HG03575 (cell line): ENCODE data around the gene PPM1E.

Experiments used
- ATAC-seq: cut with Tn5 transposase; IDR thresholded peaks from one replicate; pipeline ENCODE4 v1.9.1; 2021; ENCODE audit not compliant: unreplicated experiment, insufficient number of reproducible peaks, low FRiP score; ENCODE audit errors: extremely low read depth

Gene PPM1E

DNA sequence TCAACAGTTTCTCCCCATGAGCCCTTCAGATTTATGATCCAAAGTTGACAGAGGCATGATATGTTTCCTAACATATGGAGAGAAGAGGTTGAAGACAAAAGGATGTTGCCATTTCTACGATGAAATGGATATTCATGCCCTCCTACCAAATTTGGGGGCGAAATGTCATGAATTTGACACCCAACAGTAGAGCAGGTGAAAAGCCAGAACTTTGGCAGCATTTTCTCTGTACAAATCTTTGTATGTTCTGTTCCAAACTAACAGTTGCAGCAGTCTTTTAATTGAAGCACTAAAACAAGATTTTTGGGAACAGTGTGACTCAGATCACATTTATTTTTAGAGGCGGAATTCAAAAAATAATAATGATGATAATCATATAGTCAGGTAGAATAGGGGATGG is 220.9 kb downstream of the PPM1E start:
- ATAC-seq: no peak

DNA sequence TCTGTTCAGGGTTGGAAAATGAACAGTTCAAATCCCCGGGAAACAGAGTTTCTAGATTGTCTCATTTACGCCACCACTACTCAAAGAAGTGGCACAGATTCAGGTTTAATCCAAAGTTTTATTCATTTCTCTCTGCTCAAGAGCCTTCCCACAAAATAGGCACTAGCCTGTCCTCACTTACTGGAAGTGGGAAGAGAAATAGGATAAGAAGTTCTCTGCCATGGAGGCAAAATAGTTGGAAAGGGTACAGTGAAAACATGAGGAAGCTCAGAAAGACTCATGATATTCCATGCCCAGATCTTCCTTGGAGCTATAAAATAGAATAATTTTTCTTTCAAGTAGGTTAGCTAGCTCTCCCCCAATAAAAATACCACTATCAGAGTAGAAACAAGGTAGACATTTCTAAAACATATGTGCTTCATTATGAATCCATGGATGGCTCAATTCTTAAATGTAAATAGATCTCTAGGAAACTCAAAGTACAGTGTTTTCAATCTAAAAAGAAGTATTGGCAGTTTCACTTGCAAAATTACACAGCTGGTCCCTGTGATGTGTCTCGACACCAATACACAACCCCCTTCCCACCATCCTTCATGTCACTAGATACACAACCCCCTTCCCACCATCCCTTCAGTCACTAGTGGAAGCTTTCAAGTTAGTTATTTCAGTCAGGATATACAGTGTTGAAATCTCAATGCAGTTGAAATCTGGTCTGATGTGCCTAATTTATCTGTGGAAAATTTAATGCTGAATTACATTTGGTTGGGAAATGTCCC is 225.2 kb downstream of the PPM1E start:
- ATAC-seq: no peak

DNA sequence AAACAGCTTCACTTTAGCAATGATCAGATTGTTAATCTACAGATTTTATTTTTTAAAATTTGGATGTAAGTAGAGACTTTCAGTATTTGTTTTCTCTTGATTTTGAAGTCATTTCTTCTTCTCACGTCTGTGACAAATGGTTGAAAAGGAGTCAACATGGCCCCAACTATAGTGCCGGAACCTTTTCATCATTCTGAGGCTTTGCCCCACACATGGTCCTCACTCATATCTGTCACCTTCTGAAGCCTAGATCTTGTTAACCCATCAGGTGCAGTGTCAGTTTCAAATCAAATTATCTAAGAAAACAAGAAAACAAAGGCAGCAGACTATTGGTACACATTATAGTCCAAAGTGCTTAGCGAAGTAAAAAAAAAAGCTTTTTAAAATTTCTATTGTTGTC is 227.0 kb downstream of the PPM1E start:
- no peak for ATAC-seq

DNA sequence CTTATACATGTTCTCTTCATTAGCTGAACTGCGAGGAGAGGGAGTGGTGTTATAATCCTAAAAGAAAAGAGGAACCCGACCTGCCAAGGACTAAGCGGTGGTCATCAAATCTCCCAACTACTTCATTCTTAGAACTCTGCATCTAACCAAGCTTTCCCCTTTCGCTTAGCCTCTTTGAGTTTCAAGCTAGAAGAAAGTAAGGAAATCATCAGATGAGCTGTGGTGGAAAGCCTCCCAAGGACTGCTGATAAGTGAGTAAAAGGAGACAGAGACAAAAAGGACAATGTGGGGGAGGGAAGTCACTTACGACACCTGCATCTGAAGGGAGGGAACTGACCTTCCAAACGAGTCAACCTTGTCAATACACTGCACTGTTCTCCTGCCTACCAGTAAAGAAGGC is 229.7 kb downstream of the PPM1E start:
- no peak for ATAC-seq

DNA sequence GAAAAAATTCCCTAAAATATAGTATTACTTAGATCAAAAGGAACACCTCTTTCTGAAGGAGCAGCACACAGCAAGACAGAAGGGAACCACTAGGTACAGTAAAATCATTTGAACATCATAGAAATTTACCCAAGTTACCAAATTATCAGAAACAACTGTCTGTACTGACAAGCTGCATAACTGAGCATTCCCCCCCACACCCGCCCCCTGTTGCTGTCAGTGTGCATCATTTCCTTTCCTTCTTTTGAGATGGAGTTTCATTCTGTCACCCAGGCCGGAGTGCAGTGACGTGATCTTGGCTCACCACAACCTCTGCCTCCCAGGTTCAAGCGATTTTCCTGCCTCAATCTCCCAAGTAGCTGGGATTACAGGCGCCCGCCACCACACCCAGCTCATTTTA is 230.3 kb downstream of the PPM1E start:
- ATAC-seq: no peak

DNA sequence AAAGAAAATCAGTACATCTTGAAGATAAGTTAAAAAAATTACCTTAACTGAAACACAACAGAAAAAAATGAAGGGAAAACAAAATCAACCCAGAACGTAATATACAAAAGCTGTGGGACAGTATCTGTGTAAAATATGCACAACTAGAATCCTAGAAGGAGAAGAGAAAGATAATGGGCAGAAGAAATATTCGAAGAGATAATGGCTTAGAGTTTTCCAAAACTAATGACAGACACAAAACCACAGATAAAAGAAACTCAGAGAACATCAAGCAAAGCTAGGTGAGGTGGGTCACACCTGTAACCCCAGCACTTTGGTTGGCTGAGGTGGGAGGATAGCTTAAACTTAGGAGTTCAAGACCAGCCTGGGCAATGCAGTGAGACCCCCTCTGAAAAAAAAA is 234.0 kb downstream of the PPM1E start:
- no peak for ATAC-seq

DNA sequence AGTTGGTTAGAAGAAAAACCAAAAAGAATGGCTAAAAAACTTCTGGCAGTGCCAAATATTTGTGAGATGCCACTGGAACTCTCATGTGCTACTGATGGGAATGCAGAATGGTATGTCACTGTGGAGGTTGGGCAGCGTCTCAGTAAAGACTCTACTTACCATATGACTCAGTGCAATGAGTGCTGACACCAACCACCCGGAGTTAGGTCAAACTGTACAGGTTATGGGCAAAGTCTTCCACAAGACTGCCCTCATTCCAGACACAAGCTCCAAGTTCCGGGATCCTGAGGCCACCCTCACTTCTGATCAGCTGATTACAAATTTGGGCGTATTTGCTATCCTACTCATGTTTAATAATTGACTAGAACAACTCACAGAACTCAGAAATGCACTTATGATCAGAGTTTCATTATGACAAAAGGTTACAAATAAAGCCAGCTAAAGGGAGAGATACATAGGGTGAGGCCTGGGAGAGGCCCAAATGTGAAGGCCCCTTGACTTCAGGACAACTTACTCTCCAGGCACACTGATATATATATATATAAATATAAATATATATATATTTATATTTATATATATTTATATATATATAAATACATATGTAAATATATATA is 236.2 kb downstream of the PPM1E start:
- no peak for ATAC-seq

DNA sequence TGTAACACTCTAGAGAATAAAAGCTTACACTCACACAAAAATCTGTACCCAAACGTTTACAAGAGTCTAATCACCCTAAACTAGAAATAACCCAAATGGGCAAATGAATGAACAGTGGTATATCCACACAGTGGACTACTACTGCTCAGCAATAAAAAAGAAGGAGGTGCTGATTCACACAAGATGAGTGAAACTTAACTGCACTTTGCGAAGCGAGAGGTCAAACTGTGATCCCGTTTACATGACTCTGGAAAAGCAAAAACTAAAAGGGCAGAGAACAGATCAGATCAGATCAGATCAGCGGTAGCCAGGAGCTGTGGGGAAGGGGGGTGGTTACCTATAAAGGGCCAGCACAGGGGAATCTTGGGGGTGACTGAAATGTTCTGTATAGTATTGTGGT is 237.7 kb downstream of the PPM1E start:
- no peak for ATAC-seq

DNA sequence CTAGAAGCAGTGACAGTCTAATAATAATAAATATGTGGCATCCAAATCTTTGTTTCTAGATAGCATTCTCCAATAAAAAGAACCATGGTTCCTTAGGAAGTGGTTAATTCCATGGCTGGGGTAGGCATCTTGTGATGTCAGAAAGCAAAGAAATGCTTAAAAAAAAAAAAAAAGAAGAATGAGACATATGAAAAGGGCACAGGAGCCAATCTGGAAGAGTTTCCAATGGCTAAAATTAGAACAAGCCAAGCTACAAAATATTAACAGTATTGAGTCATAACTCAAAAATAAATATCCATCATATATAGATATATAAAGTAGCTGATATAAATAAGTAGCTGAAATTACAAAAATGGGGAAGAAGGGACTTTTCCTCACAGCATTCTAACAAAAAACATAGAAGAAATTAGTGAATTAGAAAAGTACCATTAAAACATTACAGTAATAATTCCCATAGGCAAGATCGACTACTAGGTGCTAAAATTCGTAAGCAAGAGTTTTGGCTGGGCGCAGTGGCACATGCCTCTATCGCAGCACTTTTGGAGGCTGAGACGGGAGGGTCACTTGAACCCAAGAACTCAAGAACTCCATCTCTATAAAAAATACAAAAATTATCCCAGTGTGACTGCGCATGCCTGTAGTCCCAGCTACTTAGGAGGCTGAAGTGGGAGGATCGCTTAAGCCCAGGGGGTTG is 239.7 kb downstream of the PPM1E start:
- ATAC-seq: no peak

DNA sequence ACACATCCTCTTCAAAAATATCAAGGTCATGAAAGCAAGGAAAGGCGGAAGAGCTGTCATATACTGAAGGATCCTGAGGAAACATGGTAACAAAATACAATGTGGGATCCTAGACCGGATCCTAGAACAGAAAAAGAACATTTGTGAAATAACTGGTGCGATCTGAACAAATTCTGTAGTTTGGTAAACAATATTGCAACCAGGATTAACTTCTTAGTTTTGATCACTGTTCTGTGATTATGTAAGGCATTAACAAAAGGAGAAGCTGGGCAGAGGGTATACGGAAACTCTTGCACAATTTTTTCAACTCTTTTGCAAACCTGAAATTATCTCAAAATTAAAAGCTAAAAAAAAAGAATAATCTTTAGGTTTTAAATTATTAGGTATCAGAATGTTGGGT is 241.3 kb downstream of the PPM1E start:
- ATAC-seq: no peak

DNA sequence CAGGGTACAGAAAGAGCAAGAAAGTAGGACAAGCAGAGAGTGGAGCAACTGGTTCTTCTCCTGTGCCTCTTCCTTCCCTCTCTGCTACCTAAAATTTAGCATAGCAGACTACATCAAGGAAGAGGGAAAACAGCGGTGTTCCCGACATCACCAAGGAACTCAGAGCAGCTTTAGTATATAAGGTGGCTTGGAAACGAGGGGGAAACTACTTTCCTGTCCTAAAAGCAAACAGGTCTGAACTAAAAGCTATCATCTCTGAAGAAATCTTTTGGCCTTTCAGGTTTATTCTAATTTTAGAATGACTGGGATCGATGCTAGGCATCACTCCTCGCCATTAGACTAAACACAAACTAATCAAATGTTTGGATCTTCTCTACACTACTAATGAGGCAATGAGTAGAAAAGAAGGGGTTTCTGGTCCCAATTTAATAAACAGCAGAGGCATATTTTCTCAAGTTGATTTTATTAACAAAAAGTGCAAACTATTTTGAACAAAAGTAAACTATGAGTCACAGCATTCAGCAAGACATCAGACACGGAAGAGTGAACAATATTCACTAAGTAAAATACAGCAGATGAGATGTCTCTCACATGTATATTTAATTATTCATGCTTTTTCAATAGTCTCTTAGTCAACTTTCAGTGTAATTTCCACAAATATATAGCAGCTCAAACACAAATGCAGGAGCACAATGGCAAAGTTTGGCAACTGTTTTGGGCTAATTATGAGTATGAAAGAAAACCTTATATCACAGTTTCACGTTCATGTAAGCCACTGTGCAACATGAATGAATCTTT is 242.3 kb downstream of the PPM1E start:
- no peak for ATAC-seq

DNA sequence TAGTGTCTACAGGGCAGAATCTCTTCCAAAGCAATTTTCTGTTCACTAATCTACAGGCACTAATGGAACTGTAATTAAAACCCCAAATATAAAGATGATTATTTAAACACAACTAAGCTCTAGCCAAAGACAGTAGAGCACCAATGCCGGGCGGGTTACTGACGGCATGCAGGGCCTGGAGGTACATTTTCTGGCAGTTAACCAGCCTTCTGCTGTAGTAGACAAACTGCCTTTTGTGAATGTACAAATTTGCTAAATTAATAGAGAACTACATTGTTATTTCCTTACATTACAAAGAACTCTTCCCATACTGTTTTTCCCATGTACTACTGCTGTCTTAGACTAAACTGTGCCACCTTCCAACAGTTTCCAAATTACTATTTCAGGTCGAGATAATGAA is 243.2 kb downstream of the PPM1E start:
- no peak for ATAC-seq

DNA sequence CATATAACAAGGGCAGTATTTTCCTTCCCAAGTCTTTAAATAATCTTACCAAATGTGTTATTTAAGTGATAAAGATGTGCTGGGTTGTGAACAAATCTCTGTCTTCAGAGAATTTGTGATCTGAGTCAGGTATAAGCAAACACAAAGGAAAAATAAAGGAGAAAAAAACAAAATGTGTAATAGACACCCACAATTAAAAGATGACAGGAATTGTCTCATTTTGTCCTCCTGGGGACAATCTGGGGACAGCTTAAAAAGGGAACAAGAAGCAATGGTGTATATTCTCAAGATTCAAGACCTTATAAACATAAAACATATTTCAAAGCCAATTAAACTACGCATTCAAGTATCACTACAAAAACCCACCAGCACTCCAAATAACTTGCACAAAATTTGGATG is 243.8 kb downstream of the PPM1E start:
- ATAC-seq: no peak

DNA sequence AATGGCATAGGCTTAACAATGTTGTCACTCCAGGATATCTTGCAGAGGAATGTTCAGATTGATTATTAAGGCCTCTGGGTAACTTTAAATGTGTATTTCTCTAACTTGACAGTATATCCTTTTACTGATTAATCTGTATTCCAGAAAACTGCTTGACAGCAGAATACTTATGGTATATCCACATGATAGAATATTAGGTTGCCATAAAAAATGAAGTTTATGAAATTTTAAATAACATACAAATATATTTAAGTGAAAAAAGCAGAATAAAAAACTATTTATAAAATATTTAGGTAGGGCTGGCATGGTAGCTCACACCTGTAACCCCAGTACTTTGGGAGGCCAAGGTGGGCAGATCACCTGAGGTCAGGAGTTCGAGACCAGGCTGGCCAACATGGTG is 244.4 kb downstream of the PPM1E start:
- ATAC-seq: no peak

DNA sequence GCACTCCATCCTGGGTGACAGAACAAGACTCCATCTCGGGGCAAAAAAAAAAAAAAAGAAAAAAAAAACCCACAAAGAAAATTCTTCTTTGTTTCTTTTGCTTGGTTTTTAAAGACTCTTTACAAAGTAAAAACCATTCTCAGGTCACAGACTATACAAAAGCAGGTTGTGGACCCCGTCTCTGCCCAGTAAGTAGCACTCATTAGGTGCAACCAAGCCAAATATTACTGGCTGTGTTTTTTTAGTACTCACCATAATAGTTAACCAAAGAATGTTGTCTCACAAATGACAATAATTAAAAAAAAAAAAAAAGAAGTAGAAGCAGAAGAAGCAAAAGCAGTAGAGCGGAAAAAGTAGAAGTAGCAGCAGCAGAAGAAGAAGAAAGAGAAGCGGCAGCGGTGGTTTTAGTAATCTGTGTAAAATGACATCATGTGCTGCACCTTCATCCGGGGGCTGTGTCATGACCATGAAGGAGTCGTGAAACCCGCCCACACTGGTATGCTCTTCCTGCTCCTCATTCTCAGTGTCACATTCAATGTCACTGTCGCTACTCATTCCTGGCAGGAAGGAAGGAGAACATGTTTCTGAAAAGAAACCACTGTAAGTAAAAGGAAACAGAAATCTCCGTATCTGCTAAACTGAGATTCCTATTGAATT is 245.6 kb downstream of the PPM1E start:
- peak; percentile 37 for ATAC-seq

DNA sequence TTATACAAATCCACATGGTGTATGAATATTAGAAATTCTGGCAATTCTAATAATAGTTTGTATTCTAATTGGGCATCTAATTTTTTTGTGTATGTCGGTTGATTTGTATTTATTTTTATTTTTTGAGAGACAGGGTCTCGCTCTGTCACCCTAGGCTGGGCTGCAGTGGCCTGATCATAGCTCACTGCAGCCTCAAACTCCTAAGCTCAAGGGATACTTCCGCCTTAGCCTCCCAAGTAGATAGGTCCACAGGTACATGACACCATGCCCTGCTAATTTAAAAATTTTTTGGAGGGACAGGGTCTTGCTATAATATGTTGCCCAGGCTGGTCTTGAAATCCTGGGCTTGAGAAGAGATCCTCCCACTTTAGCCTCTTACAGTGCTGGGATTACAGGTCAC is 246.5 kb downstream of the PPM1E start:
- no peak for ATAC-seq

DNA sequence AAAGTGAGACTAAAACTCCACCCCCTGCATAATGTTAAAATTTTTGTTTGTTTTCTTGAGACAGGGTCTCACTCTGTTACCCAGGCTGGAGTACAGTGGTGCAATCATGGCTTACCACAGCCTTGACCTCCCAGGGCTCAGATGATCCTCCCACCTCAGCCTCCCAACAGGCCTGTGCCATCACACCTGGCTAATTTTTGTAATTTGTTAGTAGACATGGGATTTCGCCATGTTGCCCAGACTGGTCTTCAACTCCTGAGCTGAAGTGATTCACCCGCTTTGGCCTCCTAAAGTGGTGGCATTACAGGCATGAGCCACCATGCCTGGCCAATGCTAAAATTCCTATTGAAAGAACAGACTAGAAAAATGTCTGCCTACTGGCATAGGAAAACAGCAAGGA is 247.2 kb downstream of the PPM1E start:
- ATAC-seq: no peak

DNA sequence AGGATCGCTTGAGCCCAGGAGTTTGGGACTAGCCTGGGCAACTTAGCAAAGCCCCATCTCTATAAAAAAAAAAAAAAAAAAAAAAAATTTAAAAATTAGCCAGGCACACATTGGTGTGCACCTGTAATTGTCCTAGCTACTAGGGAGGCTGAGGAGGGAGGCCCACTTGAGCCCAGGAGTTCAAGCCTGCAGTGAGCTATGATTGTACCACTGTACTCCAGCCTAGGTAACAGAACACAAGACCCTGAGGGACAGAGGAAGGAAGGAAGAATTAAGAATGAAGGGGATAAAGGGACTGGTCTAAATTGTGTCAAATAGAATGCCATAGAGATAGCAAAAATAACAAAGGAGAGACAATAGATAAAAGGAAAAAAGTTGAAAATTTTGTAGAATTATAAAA is 248.2 kb downstream of the PPM1E start:
- ATAC-seq: no peak
